DOHH2 (cell line): ENCODE results near the gene NTS.

ENCODE experiments used
- CTCF ChIP-seq: fragments of 200-600 bp; sonication (generic); IDR thresholded peaks from one replicate; pipeline ENCODE4 v1.5.1; 2014; ENCODE audit warnings: antibody characterized with exemption, mild to moderate bottlenecking, low read depth, low read length; ENCODE audit not compliant: poor library complexity, severe bottlenecking
- EZH2phosphoT487 ChIP-seq: fragments of 200-600 bp; sonication (generic); IDR thresholded peaks from 2 replicates; pipeline ENCODE4 v1.6.1; 2017; ENCODE audit warnings: borderline replicate concordance, mild to moderate bottlenecking, antibody characterized with exemption, low read length, moderate library complexity, mixed read lengths

GRCh38 chr12:85831327-85831990 lies 42.6 kb upstream of the NTS start:
- TF ChIP-seq CTCF, result no peak
- no peak for TF ChIP-seq EZH2phosphoT487
